Stimulated activated CD4-positive, alpha-beta T cell treated with anti-CD3 and anti-CD28 coated beads, Interleukin-1b, Interleukin-23, amount 100 ng/mL, for 1 hour (primary cell): Measurements from ENCODE around the gene GPR108.
"Not testable (repeated sequence)": the region's sequence is repeated elsewhere in the genome, so short reads cannot be mapped to it uniquely, and the experiment has no call there.

ENCODE experiments used
- DNase-seq, 2 donors: peaks; one replicate each; pipeline ENCODE4 v3.0.0-alpha.2; 2020; ENCODE audit warnings: low read depth in 2 of 2

GPR108 gene

GRCh38 chr19:6737284-6737872, at the start of gene GPR108:
Gene GPR108, minus strand, starts transcription at chr19:6737580. Its CDS starts 4 bp downstream, at chr19:6737576.
- DNase-seq, result peak; percentile 93 to 98

- no peak for DNase-seq
These were observed 41.8 kb upstream of the GPR108 start for GRCh38 chr19:6779206-6779605.

GRCh38 chr19:6778386-6778785, 41.0 kb upstream of the GPR108 start:
- no peak for DNase-seq

- DNase-seq, result no peak
These were observed 40.1 kb upstream of the GPR108 start for GRCh38 chr19:6777434-6777833.

- no peak for DNase-seq
These were observed 39.6 kb upstream of the GPR108 start for GRCh38 chr19:6776999-6777398.

GRCh38 chr19:6776045-6776444, 38.7 kb upstream of the GPR108 start:
- not testable (repeated sequence) for DNase-seq

- no peak for DNase-seq
These were observed 37.7 kb upstream of the GPR108 start for GRCh38 chr19:6774821-6775707.

- DNase-seq, result no peak
These were observed 36.0 kb upstream of the GPR108 start for GRCh38 chr19:6773323-6773931.

GRCh38 chr19:6772866-6773322, 35.5 kb upstream of the GPR108 start:
- DNase-seq, result no peak

GRCh38 chr19:6772028-6772865, 34.9 kb upstream of the GPR108 start, which contains the start of gene VAV1:
Gene VAV1, plus strand, starts transcription at chr19:6772708. Its CDS starts 100 bp downstream, at chr19:6772808.
- peak; percentile 59 to 63 for DNase-seq

GRCh38 chr19:6771648-6772027, 34.3 kb upstream of the GPR108 start:
- not testable (repeated sequence) for DNase-seq

GRCh38 chr19:6769006-6769619, 31.7 kb upstream of the GPR108 start:
- no peak for DNase-seq

- DNase-seq, result no peak
These were observed 30.9 kb upstream of the GPR108 start for GRCh38 chr19:6768236-6768785.

- DNase-seq, result peak; percentile 90 to 94
These were observed 30.2 kb upstream of the GPR108 start, which contains the start of gene SH2D3A for GRCh38 chr19:6767357-6768235. Gene SH2D3A, minus strand, starts transcription at chr19:6767435. Its CDS starts 3,687 bp downstream, at chr19:6763748.

GRCh38 chr19:6767081-6767356, 29.6 kb upstream of the GPR108 start:
- no peak for DNase-seq

- no peak for DNase-seq
These were observed 29.1 kb upstream of the GPR108 start for GRCh38 chr19:6766357-6767080.

GRCh38 chr19:6765738-6766356, 28.5 kb upstream of the GPR108 start:
- DNase-seq, result no peak

GRCh38 chr19:6762253-6762797, 24.9 kb upstream of the GPR108 start:
- not testable (repeated sequence) for DNase-seq
